ENCODE data around the gene PIGU. TPM values are rescaled to one million over a fixed set of nuclear protein-coding genes. Genes with fewer than 3 reads are reported as not detected.

PIGU gene
- total and polyA plus RNA-seq, 2 of the 13 experiments (the other 11 are each of a cell fraction or from before 2014, with no cell fraction given) = 45.5 to 231 TPM

GRCh38 chr20:34647737-34648136 lies 29.2 kb downstream of the PIGU start (continued):
- TF ChIP-seq, protein P1, sequence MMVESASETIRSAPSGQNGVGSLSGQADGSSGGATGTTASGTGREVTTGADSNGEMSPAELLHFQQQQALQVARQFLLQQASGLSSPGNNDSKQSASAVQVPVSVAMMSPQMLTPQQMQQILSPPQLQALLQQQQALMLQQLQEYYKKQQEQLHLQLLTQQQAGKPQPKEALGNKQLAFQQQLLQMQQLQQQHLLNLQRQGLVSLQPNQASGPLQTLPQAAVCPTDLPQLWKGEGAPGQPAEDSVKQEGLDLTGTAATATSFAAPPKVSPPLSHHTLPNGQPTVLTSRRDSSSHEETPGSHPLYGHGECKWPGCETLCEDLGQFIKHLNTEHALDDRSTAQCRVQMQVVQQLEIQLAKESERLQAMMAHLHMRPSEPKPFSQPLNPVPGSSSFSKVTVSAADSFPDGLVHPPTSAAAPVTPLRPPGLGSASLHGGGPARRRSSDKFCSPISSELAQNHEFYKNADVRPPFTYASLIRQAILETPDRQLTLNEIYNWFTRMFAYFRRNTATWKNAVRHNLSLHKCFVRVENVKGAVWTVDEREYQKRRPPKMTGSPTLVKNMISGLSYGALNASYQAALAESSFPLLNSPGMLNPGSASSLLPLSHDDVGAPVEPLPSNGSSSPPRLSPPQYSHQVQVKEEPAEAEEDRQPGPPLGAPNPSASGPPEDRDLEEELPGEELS (CRISPR knock-in tag; IDR thresholded peaks at IDR 0.05) = no peak
- TF ChIP-seq PRPF4 (IDR thresholded peaks at IDR 0.05; ENCODE audit: low read depth, low read length, poor library complexity, severe bottlenecking) (no peak), ATAD3A (CRISPR knock-in tag; IDR thresholded peaks at IDR 0.05) (no peak), GTF3A (CRISPR knock-in tag; conservative IDR thresholded peaks at IDR 0.05) (no peak), FIP1L1 (IDR thresholded peaks at IDR 0.05; ENCODE audit: borderline replicate concordance, insufficient read depth, low read depth, low read length) (no peak), ZNF781 (CRISPR knock-in tag; IDR thresholded peaks at IDR 0.05; ENCODE audit: borderline replicate concordance, not compliant biosample characterization) (no peak), ZNF530 (CRISPR knock-in tag; IDR thresholded peaks at IDR 0.05; ENCODE audit: low read depth) (no peak), XBP1 (CRISPR knock-in tag; IDR thresholded peaks at IDR 0.05) (no peak), ARHGAP35 (CRISPR knock-in tag; IDR thresholded peaks at IDR 0.05; ENCODE audit: borderline replicate concordance) (no peak), ZNF337 (CRISPR knock-in tag; IDR thresholded peaks at IDR 0.05; ENCODE audit: borderline replicate concordance, low read depth) (no peak), ZSCAN5A (CRISPR knock-in tag; IDR thresholded peaks at IDR 0.05; ENCODE audit: borderline replicate concordance) (no peak), HOXA9 (CRISPR knock-in tag; IDR thresholded peaks at IDR 0.05; ENCODE audit: borderline replicate concordance) (no peak), SETDB1 (CRISPR knock-in tag; IDR thresholded peaks at IDR 0.05; ENCODE audit: borderline replicate concordance) (no peak), ZNF24 (IDR thresholded peaks at IDR 0.05) (peak; percentile 22; the same call in 1 of the 2 replicates), KDM3A (CRISPR knock-in tag; IDR thresholded peaks at IDR 0.05; ENCODE audit: low read depth) (no peak)
- TF ChIP-seq, protein P2, sequence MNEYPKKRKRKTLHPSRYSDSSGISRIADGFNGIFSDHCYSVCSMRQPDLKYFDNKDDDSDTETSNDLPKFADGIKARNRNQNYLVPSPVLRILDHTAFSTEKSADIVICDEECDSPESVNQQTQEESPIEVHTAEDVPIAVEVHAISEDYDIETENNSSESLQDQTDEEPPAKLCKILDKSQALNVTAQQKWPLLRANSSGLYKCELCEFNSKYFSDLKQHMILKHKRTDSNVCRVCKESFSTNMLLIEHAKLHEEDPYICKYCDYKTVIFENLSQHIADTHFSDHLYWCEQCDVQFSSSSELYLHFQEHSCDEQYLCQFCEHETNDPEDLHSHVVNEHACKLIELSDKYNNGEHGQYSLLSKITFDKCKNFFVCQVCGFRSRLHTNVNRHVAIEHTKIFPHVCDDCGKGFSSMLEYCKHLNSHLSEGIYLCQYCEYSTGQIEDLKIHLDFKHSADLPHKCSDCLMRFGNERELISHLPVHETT (CRISPR knock-in tag; conservative IDR thresholded peaks at IDR 0.05) = no peak
- TF ChIP-seq, protein P3, sequence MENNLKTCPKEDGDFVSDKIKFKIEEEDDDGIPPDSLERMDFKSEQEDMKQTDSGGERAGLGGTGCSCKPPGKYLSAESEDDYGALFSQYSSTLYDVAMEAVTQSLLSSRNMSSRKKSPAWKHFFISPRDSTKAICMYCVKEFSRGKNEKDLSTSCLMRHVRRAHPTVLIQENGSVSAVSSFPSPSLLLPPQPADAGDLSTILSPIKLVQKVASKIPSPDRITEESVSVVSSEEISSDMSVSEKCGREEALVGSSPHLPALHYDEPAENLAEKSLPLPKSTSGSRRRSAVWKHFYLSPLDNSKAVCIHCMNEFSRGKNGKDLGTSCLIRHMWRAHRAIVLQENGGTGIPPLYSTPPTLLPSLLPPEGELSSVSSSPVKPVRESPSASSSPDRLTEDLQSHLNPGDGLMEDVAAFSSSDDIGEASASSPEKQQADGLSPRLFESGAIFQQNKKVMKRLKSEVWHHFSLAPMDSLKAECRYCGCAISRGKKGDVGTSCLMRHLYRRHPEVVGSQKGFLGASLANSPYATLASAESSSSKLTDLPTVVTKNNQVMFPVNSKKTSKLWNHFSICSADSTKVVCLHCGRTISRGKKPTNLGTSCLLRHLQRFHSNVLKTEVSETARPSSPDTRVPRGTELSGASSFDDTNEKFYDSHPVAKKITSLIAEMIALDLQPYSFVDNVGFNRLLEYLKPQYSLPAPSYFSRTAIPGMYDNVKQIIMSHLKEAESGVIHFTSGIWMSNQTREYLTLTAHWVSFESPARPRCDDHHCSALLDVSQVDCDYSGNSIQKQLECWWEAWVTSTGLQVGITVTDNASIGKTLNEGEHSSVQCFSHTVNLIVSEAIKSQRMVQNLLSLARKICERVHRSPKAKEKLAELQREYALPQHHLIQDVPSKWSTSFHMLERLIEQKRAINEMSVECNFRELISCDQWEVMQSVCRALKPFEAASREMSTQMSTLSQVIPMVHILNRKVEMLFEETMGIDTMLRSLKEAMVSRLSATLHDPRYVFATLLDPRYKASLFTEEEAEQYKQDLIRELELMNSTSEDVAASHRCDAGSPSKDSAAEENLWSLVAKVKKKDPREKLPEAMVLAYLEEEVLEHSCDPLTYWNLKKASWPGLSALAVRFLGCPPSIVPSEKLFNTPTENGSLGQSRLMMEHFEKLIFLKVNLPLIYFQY (CRISPR knock-in tag; IDR thresholded peaks at IDR 0.05; ENCODE audit: borderline replicate concordance) = no peak
- TF ChIP-seq, protein P4, sequence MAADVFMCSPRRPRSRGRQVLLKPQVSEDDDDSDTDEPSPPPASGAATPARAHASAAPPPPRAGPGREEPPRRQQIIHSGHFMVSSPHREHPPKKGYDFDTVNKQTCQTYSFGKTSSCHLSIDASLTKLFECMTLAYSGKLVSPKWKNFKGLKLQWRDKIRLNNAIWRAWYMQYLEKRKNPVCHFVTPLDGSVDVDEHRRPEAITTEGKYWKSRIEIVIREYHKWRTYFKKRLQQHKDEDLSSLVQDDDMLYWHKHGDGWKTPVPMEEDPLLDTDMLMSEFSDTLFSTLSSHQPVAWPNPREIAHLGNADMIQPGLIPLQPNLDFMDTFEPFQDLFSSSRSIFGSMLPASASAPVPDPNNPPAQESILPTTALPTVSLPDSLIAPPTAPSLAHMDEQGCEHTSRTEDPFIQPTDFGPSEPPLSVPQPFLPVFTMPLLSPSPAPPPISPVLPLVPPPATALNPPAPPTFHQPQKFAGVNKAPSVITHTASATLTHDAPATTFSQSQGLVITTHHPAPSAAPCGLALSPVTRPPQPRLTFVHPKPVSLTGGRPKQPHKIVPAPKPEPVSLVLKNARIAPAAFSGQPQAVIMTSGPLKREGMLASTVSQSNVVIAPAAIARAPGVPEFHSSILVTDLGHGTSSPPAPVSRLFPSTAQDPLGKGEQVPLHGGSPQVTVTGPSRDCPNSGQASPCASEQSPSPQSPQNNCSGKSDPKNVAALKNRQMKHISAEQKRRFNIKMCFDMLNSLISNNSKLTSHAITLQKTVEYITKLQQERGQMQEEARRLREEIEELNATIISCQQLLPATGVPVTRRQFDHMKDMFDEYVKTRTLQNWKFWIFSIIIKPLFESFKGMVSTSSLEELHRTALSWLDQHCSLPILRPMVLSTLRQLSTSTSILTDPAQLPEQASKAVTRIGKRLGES (CRISPR knock-in tag; IDR thresholded peaks at IDR 0.05; ENCODE audit: borderline replicate concordance) = 0 out of 2 replicates have a peak, but pooled peaks have one; percentile 21
